ENCODE measurements around the gene SLIT3. TPM values are rescaled to one million over a fixed set of nuclear protein-coding genes. Genes with fewer than 3 reads are reported as not detected.

SLIT3 gene
- total and polyA plus RNA-seq, 2 donors (not counting 3 experiments of a cell fraction or from before 2014, with no cell fraction given): 0.90 to 1.0 TPM

DNA sequence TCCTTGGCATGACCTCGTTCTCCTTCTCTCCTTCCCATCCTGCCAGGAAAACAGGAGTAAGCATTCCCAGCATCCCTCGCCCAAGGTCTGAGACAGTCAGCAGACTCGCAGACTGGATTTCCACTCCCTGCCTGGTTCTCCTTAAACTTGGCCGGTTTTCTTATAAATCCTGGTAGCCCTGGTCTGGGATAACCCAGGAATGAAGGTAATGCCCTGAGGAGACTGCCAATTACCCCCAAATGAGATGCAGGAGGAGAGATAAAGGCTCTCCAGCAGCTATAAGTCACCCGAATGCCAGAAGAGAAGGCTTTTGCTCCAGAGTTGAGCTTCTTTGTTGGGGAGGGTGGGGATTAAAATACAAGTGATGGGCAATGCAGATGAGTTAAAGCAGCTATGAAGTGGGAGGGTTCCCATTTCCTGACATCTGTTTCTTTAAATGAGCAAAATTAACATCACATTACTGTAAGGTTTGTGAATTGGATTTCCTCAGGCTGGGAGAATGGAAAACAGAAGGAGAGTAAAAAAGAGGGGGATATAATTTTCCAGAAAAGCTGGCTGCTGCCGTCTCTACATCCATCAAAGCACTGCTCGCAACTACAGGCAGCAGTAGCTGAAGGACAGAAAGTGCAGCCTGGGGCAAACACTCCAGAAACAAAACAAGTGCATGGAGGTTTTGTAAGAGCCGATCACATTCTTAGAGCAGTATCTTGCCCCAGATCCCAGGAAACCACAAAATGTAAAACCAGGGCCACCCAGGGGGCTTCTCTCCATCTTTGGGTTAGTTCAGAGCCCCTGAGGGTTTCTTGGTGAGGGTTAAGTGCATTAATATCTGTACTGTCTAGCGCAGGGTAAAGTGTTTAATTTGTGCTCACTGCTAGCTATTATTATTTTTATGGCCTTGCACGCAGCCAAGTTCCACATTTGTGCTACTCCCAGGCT, 544.2 kb downstream of the SLIT3 start:
- Histone ChIP-seq H3K36me3 (ENCODE audit: control insufficient read depth in 2 of 2, extremely low read depth in 1 of 2, insufficient read depth in 2 of 2, low read length in 2 of 2) (no peaks in the 10 kb centered on the region), H3K9me1 (replicated peaks; ENCODE audit: control insufficient read depth, extremely low read depth, insufficient read depth, low read length) (no peaks in the 10 kb centered on the region), H4K20me1 (replicated peaks; ENCODE audit: control insufficient read depth, extremely low read depth, insufficient read depth, low read length) (no peaks in the 10 kb centered on the region), H3K79me2 (ENCODE audit: control insufficient read depth, insufficient read depth, low read length) (no peaks in the 10 kb centered on the region), H3K27ac (ENCODE audit: insufficient read depth, low read depth, low read length) (no peak overlapping the region), H3K27me3 (ENCODE audit: control insufficient read depth in 2 of 2, insufficient read depth in 2 of 2, low read length in 2 of 2) (no peaks in the 10 kb centered on the region), H3K4me3 (replicated peaks in 1 of 3; ENCODE audit: insufficient read depth in 1 of 3, low read depth in 1 of 3, low read length in 3 of 3) (no peak overlapping the region), H3K9ac (replicated peaks; ENCODE audit: extremely low read depth, insufficient read depth, low read length) (no peak overlapping the region), H2AFZ (ENCODE audit: low read depth, low read length) (no peak overlapping the region), H3K9me3 (replicated peaks; ENCODE audit: control insufficient read depth, insufficient read depth, low read length) (no peaks in the 10 kb centered on the region), H3K4me2 (ENCODE audit: insufficient read depth, low read length) (no peak overlapping the region), H3K4me1 (ENCODE audit: control insufficient read depth, extremely low read depth, insufficient read depth, low read length) (no peaks in the 10 kb centered on the region)
- TF ChIP-seq MYC (IDR thresholded peaks at IDR 0.05; ENCODE audit: low read depth, low read length): no peak
- no peak for TF ChIP-seq FOS (IDR thresholded peaks at IDR 0.05; ENCODE audit: borderline replicate concordance, insufficient read depth, low read length)
- TF ChIP-seq JUN (IDR thresholded peaks at IDR 0.05; ENCODE audit: borderline replicate concordance, insufficient read depth, insufficient read length, low read depth): no peak
- TF ChIP-seq, protein P1, sequence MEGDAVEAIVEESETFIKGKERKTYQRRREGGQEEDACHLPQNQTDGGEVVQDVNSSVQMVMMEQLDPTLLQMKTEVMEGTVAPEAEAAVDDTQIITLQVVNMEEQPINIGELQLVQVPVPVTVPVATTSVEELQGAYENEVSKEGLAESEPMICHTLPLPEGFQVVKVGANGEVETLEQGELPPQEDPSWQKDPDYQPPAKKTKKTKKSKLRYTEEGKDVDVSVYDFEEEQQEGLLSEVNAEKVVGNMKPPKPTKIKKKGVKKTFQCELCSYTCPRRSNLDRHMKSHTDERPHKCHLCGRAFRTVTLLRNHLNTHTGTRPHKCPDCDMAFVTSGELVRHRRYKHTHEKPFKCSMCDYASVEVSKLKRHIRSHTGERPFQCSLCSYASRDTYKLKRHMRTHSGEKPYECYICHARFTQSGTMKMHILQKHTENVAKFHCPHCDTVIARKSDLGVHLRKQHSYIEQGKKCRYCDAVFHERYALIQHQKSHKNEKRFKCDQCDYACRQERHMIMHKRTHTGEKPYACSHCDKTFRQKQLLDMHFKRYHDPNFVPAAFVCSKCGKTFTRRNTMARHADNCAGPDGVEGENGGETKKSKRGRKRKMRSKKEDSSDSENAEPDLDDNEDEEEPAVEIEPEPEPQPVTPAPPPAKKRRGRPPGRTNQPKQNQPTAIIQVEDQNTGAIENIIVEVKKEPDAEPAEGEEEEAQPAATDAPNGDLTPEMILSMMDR (IDR thresholded peaks at IDR 0.05; ENCODE audit: extremely low read depth in 1 of 2, insufficient read depth in 1 of 2, low read depth in 1 of 2, low read length in 2 of 2): no peak
- no peak for TF ChIP-seq POLR2AphosphoS5 (IDR thresholded peaks at IDR 0.05; ENCODE audit: insufficient read depth, low read depth, low read length)
- TF ChIP-seq, protein P2, sequence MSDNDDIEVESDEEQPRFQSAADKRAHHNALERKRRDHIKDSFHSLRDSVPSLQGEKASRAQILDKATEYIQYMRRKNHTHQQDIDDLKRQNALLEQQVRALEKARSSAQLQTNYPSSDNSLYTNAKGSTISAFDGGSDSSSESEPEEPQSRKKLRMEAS (IDR thresholded peaks at IDR 0.05; ENCODE audit: insufficient read depth, insufficient read length): no peak
- no peak for TF ChIP-seq POLR2A (IDR thresholded peaks at IDR 0.05; ENCODE audit: low read depth, low read length)
- no peak for TF ChIP-seq EZH2 (IDR thresholded peaks at IDR 0.05; ENCODE audit: borderline replicate concordance, low read depth, low read length, severe bottlenecking)
- TF ChIP-seq GATA2 (IDR thresholded peaks at IDR 0.05; ENCODE audit: insufficient read depth, insufficient read length, low read depth, low read length): no peak
- ChIA-PET CTCF (interaction anchor here (1.1 to 1.7 kb wide), 2 partner anchors 9 to 17 kb away, joined by 3 to 5 read pairs; no protein-coding TSS in a partner anchor), POLR2A (no interaction called here)
- BruUV-seq (replicated peaks): no TSS peak
- intact Hi-C loops (cut with micrococcal nuclease) (no loop called here), dilution Hi-C loops (cut with MboI; ENCODE audit: extremely low pct_ligation_motif_present, low sequenced_read_pairs) (no loop called here)
- DNase-seq (ENCODE audit: low read depth, low spot score) (no peak), FAIRE-seq (no peak)
